SK-N-SH (cell line): ENCODE results near the gene ZNF580.

ENCODE experiments used
- CTCF ChIP-seq: fragments of 200-600 bp; sonication (generic); IDR thresholded peaks from 2 replicates; pipeline ENCODE4 v1.6.1; 2017; ENCODE audit warnings: antibody characterized with exemption, mild to moderate bottlenecking, moderate library complexity
- EZH2phosphoT487 ChIP-seq: fragments of 200-600 bp; sonication (generic); IDR thresholded peaks from 2 replicates; pipeline ENCODE4 v1.6.1; 2017; ENCODE audit warnings: low read depth, mixed run types, mild to moderate bottlenecking, antibody characterized with exemption, moderate library complexity, borderline replicate concordance
- MEF2A ChIP-seq: IDR thresholded peaks from 2 replicates; pipeline ENCODE4 v1.4.0; 2012; ENCODE audit warnings: low read depth, borderline replicate concordance
- MXI1 ChIP-seq: IDR thresholded peaks from 2 replicates; pipeline ENCODE4 v1.6.1; 2012; ENCODE audit warnings: mild to moderate bottlenecking, low read depth, low read length, improper control_type of control experiment
- NRF1 ChIP-seq: IDR thresholded peaks from 2 replicates; pipeline ENCODE4 v1.6.1; 2012; ENCODE audit warnings: low read depth, mild to moderate bottlenecking, low read length
- RFX5 ChIP-seq: IDR thresholded peaks from 2 replicates; pipeline ENCODE4 v1.6.1; 2012; ENCODE audit warnings: mild to moderate bottlenecking, improper control_type of control experiment, low read length
- TEAD4 ChIP-seq: IDR thresholded peaks from 2 replicates; pipeline ENCODE4 v1.4.0; 2012; ENCODE audit warnings: mild to moderate bottlenecking, borderline replicate concordance; ENCODE audit not compliant: insufficient read depth
- YY1 ChIP-seq: IDR thresholded peaks from 2 replicates; pipeline ENCODE4 v1.4.0; 2012; ENCODE audit warnings: low read depth, mild to moderate bottlenecking
- ZBTB33 ChIP-seq: IDR thresholded peaks from 2 replicates; pipeline ENCODE4 v1.4.0; 2012; ENCODE audit warnings: low read depth, borderline replicate concordance
- TF ChIP-seq, protein P1 (sequence below): fragments of 150-350 bp; IDR thresholded peaks from 2 replicates; pipeline ENCODE4 v1.6.1; 2016; ENCODE audit warnings: mild to moderate bottlenecking, low read depth, low read length
- TF ChIP-seq, protein P2 (sequence below): IDR thresholded peaks from 2 replicates; pipeline ENCODE4 v1.6.1; 2012; ENCODE audit warnings: mild to moderate bottlenecking, low read depth, low read length, moderate library complexity
- TF ChIP-seq, protein P3 (sequence below): IDR thresholded peaks from 2 replicates; pipeline ENCODE4 v1.4.0; 2012; ENCODE audit warnings: low read depth, borderline replicate concordance

DNA sequence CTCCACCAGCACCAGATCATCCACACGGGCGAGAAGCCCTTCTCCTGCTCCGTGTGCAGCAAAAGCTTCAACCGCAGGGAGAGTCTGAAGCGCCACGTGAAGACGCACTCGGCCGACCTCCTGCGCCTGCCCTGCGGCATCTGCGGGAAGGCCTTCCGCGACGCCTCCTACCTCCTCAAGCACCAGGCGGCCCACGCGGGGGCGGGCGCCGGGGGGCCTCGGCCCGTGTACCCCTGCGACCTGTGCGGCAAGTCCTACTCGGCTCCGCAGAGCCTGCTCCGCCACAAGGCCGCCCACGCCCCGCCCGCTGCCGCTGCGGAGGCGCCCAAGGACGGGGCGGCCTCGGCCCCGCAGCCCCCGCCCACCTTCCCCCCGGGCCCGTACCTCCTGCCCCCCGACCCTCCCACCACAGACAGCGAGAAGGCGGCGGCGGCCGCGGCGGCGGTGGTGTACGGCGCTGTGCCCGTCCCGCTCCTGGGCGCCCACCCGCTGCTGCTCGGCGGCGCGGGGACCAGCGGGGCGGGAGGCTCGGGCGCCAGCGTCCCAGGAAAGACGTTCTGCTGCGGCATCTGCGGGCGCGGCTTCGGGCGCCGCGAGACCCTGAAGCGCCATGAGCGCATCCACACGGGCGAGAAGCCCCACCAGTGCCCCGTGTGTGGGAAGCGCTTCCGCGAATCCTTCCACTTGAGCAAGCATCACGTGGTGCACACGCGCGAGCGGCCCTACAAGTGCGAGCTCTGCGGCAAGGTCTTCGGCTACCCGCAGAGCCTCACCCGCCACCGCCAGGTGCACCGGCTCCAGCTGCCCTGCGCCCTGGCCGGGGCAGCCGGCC, 25.9 kb upstream of the ZNF580 start:
- TF ChIP-seq TEAD4 (no peak), CTCF (no peak), ZBTB33 (no peak), MEF2A (no peak), NRF1 (no peak), RFX5 (no peak), EZH2phosphoT487 (no peak), YY1 (no peak), MXI1 (no peak)
- TF ChIP-seq, protein P1, sequence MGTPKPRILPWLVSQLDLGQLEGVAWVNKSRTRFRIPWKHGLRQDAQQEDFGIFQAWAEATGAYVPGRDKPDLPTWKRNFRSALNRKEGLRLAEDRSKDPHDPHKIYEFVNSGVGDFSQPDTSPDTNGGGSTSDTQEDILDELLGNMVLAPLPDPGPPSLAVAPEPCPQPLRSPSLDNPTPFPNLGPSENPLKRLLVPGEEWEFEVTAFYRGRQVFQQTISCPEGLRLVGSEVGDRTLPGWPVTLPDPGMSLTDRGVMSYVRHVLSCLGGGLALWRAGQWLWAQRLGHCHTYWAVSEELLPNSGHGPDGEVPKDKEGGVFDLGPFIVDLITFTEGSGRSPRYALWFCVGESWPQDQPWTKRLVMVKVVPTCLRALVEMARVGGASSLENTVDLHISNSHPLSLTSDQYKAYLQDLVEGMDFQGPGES, result no peak
- TF ChIP-seq, protein P2, sequence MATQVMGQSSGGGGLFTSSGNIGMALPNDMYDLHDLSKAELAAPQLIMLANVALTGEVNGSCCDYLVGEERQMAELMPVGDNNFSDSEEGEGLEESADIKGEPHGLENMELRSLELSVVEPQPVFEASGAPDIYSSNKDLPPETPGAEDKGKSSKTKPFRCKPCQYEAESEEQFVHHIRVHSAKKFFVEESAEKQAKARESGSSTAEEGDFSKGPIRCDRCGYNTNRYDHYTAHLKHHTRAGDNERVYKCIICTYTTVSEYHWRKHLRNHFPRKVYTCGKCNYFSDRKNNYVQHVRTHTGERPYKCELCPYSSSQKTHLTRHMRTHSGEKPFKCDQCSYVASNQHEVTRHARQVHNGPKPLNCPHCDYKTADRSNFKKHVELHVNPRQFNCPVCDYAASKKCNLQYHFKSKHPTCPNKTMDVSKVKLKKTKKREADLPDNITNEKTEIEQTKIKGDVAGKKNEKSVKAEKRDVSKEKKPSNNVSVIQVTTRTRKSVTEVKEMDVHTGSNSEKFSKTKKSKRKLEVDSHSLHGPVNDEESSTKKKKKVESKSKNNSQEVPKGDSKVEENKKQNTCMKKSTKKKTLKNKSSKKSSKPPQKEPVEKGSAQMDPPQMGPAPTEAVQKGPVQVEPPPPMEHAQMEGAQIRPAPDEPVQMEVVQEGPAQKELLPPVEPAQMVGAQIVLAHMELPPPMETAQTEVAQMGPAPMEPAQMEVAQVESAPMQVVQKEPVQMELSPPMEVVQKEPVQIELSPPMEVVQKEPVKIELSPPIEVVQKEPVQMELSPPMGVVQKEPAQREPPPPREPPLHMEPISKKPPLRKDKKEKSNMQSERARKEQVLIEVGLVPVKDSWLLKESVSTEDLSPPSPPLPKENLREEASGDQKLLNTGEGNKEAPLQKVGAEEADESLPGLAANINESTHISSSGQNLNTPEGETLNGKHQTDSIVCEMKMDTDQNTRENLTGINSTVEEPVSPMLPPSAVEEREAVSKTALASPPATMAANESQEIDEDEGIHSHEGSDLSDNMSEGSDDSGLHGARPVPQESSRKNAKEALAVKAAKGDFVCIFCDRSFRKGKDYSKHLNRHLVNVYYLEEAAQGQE, result no peak
- TF ChIP-seq, protein P3, sequence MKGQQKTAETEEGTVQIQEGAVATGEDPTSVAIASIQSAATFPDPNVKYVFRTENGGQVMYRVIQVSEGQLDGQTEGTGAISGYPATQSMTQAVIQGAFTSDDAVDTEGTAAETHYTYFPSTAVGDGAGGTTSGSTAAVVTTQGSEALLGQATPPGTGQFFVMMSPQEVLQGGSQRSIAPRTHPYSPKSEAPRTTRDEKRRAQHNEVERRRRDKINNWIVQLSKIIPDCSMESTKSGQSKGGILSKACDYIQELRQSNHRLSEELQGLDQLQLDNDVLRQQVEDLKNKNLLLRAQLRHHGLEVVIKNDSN, result no peak
